CD4-positive, alpha-beta T cell (primary cell): ENCODE measurements around the gene PI4KA. TPM values are rescaled to one million over a fixed set of nuclear protein-coding genes. Genes with fewer than 3 reads are reported as not detected.

ENCODE experiments used
- ATAC-seq: fragments of 200-7000 bp; cut with Tn5 transposase; one replicate; pipeline ENCODE4 v1.10.0; 2022; ENCODE audit warnings: mild to moderate bottlenecking; ENCODE audit not compliant: poor library complexity
- CTCF ChIA-PET: fragments of 350-600 bp; sonication (Branson Sonifier 250); formaldehyde crosslinking; loops from one replicate; lab custom pipeline; 2021; ENCODE audit warnings: antibody characterized with exemption, inconsistent platforms; lab: Charles Lee
- POLR2A ChIA-PET: fragments of 350-600 bp; sonication (Branson Sonifier 250); formaldehyde crosslinking; loops from one replicate; lab custom pipeline; 2021; ENCODE audit warnings: antibody characterized with exemption, inconsistent platforms; lab: Charles Lee
- DNase-seq, 14 experiments: peaks; one replicate each; pipeline ENCODE4 v3.0.0-alpha.2; 2013 to 2020; ENCODE audit warnings: mixed read lengths in 2 of 14
- H3K27ac ChIP-seq, 2 donors: one replicate each; pipeline versions ENCODE4 v1.5.1 to v1.7.0; 2013; ENCODE audit warnings: low read length in 2 of 2, low read depth in 1 of 2, mild to moderate bottlenecking in 1 of 2
- H3K27me3 ChIP-seq, 2 experiments: 1 replicate in 1 of 2; 2 replicates in 1 of 2; pipeline versions ENCODE4 v1.6.1 to v1.7.0; 2013; ENCODE audit warnings: low read length in 2 of 2, control low read depth in 1 of 2, mild to moderate bottlenecking in 1 of 2, moderate library complexity in 1 of 2; ENCODE audit not compliant: insufficient read depth in 2 of 2, control insufficient read depth in 1 of 2
- H3K36me3 ChIP-seq: one replicate; pipeline ENCODE4 v1.6.1; 2013; ENCODE audit warnings: low read length, control low read depth; ENCODE audit not compliant: insufficient read depth
- H3K4me1 ChIP-seq: one replicate; pipeline ENCODE4 v1.6.1; 2013; ENCODE audit warnings: low read length, control low read depth; ENCODE audit not compliant: insufficient read depth
- H3K4me3 ChIP-seq: one replicate; pipeline ENCODE4 v1.5.1; 2013; ENCODE audit warnings: mild to moderate bottlenecking, low read length, moderate library complexity
- H3K9me3 ChIP-seq, 2 experiments: 1 replicate in 1 of 2; 2 replicates in 1 of 2; pipeline versions ENCODE4 v1.6.1 to v1.7.0; 2013; ENCODE audit warnings: low read length in 2 of 2, mild to moderate bottlenecking in 2 of 2, control low read depth in 1 of 2, moderate library complexity in 1 of 2; ENCODE audit not compliant: control insufficient read depth in 1 of 2, insufficient read depth in 1 of 2
- H3K27ac Mint-ChIP-seq: one replicate; pipeline ENCODE4 v1.8.0; 2020; ENCODE audit warnings: mixed read lengths
- H3K27me3 Mint-ChIP-seq: one replicate; pipeline ENCODE4 v1.8.0; 2021; ENCODE audit warnings: mixed read lengths
- H3K36me3 Mint-ChIP-seq: one replicate; pipeline ENCODE4 v1.8.0; 2021; ENCODE audit warnings: low read depth, mixed read lengths
- H3K4me1 Mint-ChIP-seq: one replicate; pipeline ENCODE4 v1.8.0; 2021; ENCODE audit warnings: low read depth, mixed read lengths
- H3K4me3 Mint-ChIP-seq: one replicate; pipeline ENCODE4 v1.8.0; 2020; ENCODE audit warnings: mild to moderate bottlenecking, mixed read lengths
- H3K9me3 Mint-ChIP-seq: one replicate; pipeline ENCODE4 v1.8.0; 2020; ENCODE audit warnings: mixed read lengths
- intact Hi-C, 2 experiments: fragments of 100-400 bp; cut with DNase I in 1 of 2; cut with micrococcal nuclease in 1 of 2; formaldehyde crosslinking; loops; one replicate each; pipeline versions ENCODE4 v1.15.1 to v1.9.0; 2023 to 2025; cut with DNase I, micrococcal nuclease
- total RNA-seq, 174 experiments: library from RNA in 2 of 174; stranded (reverse) in 2 of 174; gene quantifications; one replicate each; pipeline ENCODE4 v1.2.3 and lab custom pipeline; 2021 to 2026
- TF ChIP-seq, protein P1 (sequence below): fragments of 200-600 bp; IDR thresholded peaks from one replicate; pipeline ENCODE4 v1.8.0; 2022; ENCODE audit warnings: antibody characterized with exemption, mild to moderate bottlenecking

The PI4KA gene
- total RNA-seq, 2 experiments from 2014 or later, result 137 to 146 TPM

DNA sequence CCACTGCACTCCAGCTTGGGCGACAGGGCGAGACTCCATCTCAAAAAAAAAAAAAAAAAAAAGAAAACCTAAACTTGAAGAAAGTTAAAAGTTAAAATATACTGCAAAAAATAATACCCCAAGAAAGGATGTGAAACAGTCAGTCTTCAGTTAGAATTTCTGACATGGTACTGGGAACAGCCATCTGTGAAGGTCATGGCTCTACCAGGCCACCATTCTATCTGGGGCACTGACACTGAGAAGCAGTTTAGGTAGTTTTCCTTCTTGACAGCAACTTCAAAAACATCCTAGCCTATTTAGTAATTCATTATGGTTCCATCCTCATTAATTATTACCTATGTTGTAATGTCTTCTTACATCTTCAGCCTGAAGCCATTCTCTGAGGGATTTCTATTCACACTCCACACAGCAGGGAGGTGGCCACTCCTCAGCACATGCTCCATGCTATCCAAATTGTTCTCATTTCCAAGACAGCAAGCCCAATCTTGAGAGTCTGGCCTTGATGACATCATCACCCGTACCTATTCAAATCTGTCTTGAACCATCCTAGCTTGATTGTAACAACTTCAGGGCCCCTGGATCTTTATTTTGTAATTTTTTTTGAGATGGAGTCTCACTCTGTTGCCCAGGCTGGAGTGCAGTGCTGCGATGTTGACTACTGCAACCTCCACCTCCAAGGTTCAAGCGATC, 46.5 kb downstream of the PI4KA start:
- DNase-seq (no peak), ATAC-seq (no peak)
- intact Hi-C loops, result loop anchor here in 1 of 2 experiments (2.0 to 5.0 kb wide), 2 partner anchors 47 to 105 kb away; partner anchors contain the start of genes CRKL, PI4KA and SNAP29
- ChIA-PET POLR2A (no interaction called here), CTCF (no interaction called here)
- H3K4me1 ChIP-seq, result no peaks in the 10 kb centered on the region
- peaks cover 13% of the 10 kb centered on the region for H3K4me1 Mint-ChIP-seq
- H3K27me3 Mint-ChIP-seq, result no peaks in the 10 kb centered on the region
- no peak overlapping the region for H3K27ac ChIP-seq
- no peak overlapping the region for H3K27ac Mint-ChIP-seq
- TF ChIP-seq, protein P1, sequence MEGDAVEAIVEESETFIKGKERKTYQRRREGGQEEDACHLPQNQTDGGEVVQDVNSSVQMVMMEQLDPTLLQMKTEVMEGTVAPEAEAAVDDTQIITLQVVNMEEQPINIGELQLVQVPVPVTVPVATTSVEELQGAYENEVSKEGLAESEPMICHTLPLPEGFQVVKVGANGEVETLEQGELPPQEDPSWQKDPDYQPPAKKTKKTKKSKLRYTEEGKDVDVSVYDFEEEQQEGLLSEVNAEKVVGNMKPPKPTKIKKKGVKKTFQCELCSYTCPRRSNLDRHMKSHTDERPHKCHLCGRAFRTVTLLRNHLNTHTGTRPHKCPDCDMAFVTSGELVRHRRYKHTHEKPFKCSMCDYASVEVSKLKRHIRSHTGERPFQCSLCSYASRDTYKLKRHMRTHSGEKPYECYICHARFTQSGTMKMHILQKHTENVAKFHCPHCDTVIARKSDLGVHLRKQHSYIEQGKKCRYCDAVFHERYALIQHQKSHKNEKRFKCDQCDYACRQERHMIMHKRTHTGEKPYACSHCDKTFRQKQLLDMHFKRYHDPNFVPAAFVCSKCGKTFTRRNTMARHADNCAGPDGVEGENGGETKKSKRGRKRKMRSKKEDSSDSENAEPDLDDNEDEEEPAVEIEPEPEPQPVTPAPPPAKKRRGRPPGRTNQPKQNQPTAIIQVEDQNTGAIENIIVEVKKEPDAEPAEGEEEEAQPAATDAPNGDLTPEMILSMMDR, result no peak
- no peak overlapping the region for H3K4me3 ChIP-seq
- H3K27me3 ChIP-seq, result no peaks in the 10 kb centered on the region
- H3K36me3 ChIP-seq, result peaks cover 71% of the 10 kb centered on the region
- no peaks in the 10 kb centered on the region for H3K9me3 Mint-ChIP-seq
- H3K9me3 ChIP-seq, result no peaks in the 10 kb centered on the region
- H3K36me3 Mint-ChIP-seq, result peaks cover 85% of the 10 kb centered on the region
- H3K4me3 Mint-ChIP-seq, result no peak overlapping the region

DNA sequence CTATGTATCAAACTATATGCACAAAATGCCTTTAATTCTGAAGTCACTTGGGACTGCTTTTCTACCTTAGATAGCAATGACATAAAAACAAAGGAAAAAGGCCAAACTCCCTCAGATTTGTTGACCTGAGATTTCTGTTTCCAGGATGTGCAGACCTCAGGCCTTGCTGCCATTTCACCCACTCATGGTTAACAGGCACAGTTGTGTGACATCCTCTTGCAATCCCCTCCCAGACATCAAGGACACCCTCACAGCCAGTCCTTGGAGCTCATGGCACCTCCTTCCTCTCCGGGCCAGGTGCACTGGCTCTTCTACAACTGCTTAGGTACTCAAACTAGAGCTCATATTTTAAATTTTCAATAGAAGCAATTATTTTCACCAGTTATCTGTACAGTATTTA, 47.4 kb downstream of the PI4KA start:
- H3K9me3 Mint-ChIP-seq, result no peaks in the 10 kb centered on the region
- intact Hi-C loops, result loop anchor here in 1 of 2 experiments (2.0 to 5.0 kb wide), 2 partner anchors 48 to 106 kb away; partner anchors contain the start of genes CRKL, PI4KA and SNAP29
- ChIA-PET CTCF (interaction anchor here (0.7 to 1.0 kb wide), 2 partner anchors 106 to 140 kb away, joined by 3 read pairs; partner anchors contain the start of gene CRKL), POLR2A (no interaction called here)
- peak overlapping the region; percentile 71 for H3K27ac Mint-ChIP-seq
- no peak for DNase-seq
- no peaks in the 10 kb centered on the region for H3K9me3 ChIP-seq
- H3K4me3 ChIP-seq, result no peak overlapping the region
- TF ChIP-seq, protein P1, result no peak
- peaks cover 85% of the 10 kb centered on the region for H3K36me3 Mint-ChIP-seq
- H3K27me3 ChIP-seq, result no peaks in the 10 kb centered on the region
- no peak for ATAC-seq
- H3K36me3 ChIP-seq, result peaks cover 68% of the 10 kb centered on the region
- no peak overlapping the region for H3K27ac ChIP-seq
- no peak overlapping the region for H3K4me3 Mint-ChIP-seq
- H3K4me1 ChIP-seq, result no peaks in the 10 kb centered on the region
- no peaks in the 10 kb centered on the region for H3K27me3 Mint-ChIP-seq
- peaks cover 13% of the 10 kb centered on the region for H3K4me1 Mint-ChIP-seq

DNA sequence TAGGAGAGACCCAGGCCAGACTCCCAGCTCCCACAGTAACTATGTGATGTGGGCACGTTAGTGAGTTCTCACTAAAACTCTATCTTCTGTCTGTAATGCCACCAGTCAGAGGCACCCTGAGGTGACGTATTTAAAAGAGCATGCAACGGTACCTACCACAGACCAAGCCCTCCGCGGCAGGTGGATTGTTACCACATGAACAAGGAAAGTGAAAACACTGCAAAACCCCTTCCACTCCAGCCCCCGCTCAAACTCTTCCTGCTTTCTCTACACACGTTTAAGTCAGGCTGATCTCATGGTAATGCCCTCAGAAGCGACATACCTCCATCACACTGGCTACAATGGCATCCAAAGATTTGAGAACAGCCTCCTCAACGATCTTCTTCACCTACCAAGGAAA, 48.0 kb downstream of the PI4KA start:
- Histone ChIP-seq H3K9me3 (no peaks in the 10 kb centered on the region), H3K4me3 (no peak overlapping the region), H3K27me3 (no peaks in the 10 kb centered on the region), H3K4me1 (no peaks in the 10 kb centered on the region), H3K36me3 (peaks cover 71% of the 10 kb centered on the region), H3K27ac (no peak overlapping the region)
- ChIA-PET POLR2A (no interaction called here), CTCF (interaction anchor here (0.7 to 1.0 kb wide), 2 partner anchors 106 to 140 kb away, joined by 3 read pairs; partner anchors contain the start of gene CRKL)
- peaks cover 13% of the 10 kb centered on the region for H3K4me1 Mint-ChIP-seq
- H3K9me3 Mint-ChIP-seq, result no peaks in the 10 kb centered on the region
- H3K27me3 Mint-ChIP-seq, result no peaks in the 10 kb centered on the region
- intact Hi-C loops, result loop anchor here in 1 of 2 experiments (2.0 to 5.0 kb wide), 2 partner anchors 48 to 107 kb away; partner anchors contain the start of genes CRKL, PI4KA and SNAP29
- TF ChIP-seq, protein P1, result no peak
- peak overlapping the region; percentile 35 for H3K4me3 Mint-ChIP-seq
- ATAC-seq (peak; percentile 94), DNase-seq (peak in 8 of 14 experiments; percentile 4 to 62 (median 22))
- H3K36me3 Mint-ChIP-seq, result peaks cover 86% of the 10 kb centered on the region
- peak overlapping the region; percentile 71 for H3K27ac Mint-ChIP-seq
